Brain microvascular endothelial cell (primary cell): ENCODE results near the gene PSMC6.

Experiments used
- DNase-seq: peaks from one replicate; pipeline ENCODE4 v3.0.0-alpha.2; 2020
- H3K27ac ChIP-seq: fragments of 250-450 bp; sonication (Bioruptor Pico); 2 replicates; pipeline ENCODE4 v1.5.1; 2020; ENCODE audit warnings: mild to moderate bottlenecking, moderate library complexity
- H3K27me3 ChIP-seq: fragments of 250-450 bp; sonication (Bioruptor Pico); replicated peaks from 2 replicates; pipeline ENCODE4 v1.5.1; 2020; ENCODE audit warnings: mild to moderate bottlenecking
- H3K36me3 ChIP-seq: fragments of 250-450 bp; sonication (Bioruptor Pico); replicated peaks from 2 replicates; pipeline ENCODE4 v1.5.1; 2020; ENCODE audit warnings: mild to moderate bottlenecking
- H3K4me3 ChIP-seq: 2 replicates; pipeline ENCODE4 v1.5.1; 2011; ENCODE audit warnings: low read depth, mild to moderate bottlenecking, control low read depth, low read length, moderate library complexity
- in situ Hi-C: cut with HindIII; loops from 2 replicates; pipeline ENCODE4 v1.10.0; 2017; ENCODE audit warnings: low sequenced_read_pairs, low pct_ligation_motif_present
- TF ChIP-seq, protein P1 (sequence below): IDR thresholded peaks from 2 replicates; pipeline ENCODE4 v1.5.1; 2011; ENCODE audit warnings: low read depth, mild to moderate bottlenecking, moderate library complexity, low read length, control low read depth, inconsistent platforms; ENCODE audit errors: missing control alignments

The PSMC6 gene

DNA sequence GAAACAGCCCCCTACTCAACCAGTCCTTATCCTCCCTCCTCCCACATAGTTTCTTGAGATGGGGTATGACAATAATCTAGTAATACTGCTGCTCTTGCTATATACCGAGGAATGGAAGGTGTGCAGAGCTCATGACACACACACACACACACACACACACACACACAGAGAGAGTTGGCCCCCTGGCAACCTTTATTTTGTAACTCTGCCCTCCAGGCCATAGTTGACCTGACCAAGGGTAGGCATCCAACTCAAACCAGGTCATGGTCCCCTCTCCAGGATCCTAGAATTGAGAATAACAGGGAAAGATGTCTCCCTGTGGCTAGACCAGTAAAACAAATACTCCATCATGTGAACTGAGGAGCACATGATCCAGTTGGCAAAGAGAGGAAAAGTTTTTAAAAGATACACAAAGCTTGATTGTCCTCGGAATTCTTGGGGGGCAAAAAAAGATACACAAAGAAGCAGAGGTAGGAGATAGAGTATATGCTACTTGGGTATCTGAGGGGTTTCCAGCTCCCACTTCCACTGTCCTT, 22.9 kb upstream of the PSMC6 start:
- no peak overlapping the region for H3K4me3 ChIP-seq
- H3K27me3 ChIP-seq: no peaks in the 10 kb centered on the region
- TF ChIP-seq, protein P1, sequence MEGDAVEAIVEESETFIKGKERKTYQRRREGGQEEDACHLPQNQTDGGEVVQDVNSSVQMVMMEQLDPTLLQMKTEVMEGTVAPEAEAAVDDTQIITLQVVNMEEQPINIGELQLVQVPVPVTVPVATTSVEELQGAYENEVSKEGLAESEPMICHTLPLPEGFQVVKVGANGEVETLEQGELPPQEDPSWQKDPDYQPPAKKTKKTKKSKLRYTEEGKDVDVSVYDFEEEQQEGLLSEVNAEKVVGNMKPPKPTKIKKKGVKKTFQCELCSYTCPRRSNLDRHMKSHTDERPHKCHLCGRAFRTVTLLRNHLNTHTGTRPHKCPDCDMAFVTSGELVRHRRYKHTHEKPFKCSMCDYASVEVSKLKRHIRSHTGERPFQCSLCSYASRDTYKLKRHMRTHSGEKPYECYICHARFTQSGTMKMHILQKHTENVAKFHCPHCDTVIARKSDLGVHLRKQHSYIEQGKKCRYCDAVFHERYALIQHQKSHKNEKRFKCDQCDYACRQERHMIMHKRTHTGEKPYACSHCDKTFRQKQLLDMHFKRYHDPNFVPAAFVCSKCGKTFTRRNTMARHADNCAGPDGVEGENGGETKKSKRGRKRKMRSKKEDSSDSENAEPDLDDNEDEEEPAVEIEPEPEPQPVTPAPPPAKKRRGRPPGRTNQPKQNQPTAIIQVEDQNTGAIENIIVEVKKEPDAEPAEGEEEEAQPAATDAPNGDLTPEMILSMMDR: no peak
- no peak for DNase-seq
- no peak overlapping the region for H3K27ac ChIP-seq
- no peaks in the 10 kb centered on the region for H3K36me3 ChIP-seq
- in situ Hi-C loops: no loop called here

DNA sequence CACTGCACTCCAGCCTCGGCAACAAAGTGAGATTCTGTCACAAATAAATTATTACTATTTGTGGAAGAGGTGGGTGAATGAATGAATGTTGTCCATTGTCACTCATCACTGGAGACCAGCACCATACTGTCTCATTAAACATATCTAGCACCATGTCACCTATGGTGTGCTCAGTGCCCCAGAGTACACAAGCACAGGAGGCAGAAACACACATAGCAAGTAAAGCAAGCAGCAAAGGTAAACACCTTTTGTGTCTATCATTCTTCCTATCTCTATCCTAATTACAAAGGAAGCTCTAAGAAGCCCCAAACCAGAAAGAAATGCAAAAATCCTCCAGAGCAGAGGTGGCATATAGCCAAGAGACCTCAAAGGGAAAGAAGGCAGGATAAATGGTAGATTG, 20.8 kb upstream of the PSMC6 start:
- no peak for DNase-seq
- H3K27me3 ChIP-seq: no peaks in the 10 kb centered on the region
- no peak overlapping the region for H3K4me3 ChIP-seq
- in situ Hi-C loops: no loop called here
- no peaks in the 10 kb centered on the region for H3K36me3 ChIP-seq
- TF ChIP-seq, protein P1: no peak
- H3K27ac ChIP-seq: no peak overlapping the region

DNA sequence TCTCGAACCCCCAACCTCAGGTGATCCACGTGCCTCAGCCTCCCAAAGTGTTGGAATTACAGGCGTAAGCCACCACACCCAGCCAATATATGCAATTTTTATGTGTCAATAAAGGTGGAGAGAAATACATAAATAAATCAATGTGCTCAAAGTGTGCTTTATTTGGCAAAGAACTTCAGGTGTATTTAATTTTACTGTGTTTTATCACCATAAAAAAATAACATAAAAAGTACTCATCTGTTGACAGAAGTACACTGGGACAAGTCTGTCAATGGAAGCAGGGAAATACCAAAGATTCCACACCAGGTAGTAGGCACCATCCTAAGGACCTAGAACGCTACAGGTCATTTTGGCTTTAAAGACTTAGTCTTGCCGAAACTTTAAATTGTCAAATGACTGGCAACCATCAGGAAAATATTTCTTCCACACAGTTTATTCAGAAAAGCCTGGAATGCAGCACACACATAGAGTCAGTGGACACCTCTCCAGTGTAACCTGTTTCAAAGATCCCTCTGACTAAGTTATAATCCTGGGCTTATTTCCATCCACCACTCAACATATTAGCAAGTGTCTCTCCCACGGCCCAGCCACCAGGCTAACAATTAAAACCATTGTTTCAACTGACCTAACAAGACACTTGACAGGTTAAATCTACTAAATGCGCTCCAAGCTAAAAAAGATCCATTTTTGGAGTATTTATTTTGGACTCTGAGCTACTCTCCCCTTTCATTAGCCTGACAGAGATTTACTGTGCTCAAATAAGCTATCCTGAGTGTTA, 15.8 kb upstream of the PSMC6 start:
- in situ Hi-C loops: no loop called here
- DNase-seq: no peak
- TF ChIP-seq, protein P1: no peak
- Histone ChIP-seq H3K4me3 (no peak overlapping the region), H3K27ac (no peak overlapping the region), H3K36me3 (no peaks in the 10 kb centered on the region), H3K27me3 (no peaks in the 10 kb centered on the region)

DNA sequence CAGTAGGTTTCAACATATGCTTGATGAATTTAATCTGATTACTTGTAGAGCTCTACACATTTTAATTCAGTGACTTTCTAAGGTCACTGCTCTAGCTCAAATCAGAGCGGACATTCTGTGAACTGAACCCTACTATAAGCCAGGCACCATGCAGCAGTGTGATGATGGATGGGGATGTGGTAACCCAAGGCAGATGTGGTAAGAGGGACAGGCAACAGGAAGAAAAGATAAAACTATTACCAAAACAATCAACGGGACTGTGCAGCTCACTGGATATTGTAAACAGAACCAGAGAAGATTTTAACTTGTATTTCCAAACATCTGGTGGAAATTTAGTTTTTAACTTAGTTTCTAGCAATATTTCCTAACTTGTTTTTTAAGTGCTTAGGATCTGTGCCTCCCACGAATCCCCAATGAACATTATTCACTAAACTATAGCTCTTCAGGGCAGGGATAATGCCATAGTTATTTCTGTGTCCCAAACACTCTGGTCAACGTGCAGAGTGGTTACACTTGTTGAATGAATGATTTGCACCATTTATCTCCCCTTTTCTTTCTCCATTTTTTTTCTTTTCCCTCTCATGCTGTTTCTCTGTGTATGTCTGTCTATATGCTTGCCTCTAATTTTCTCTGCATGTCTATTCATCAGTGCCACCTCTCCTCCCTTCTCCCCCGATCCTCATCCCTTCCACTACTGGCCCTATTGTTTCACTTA, 14.6 kb upstream of the PSMC6 start:
- in situ Hi-C loops: no loop called here
- Histone ChIP-seq H3K36me3 (no peaks in the 10 kb centered on the region), H3K27me3 (no peaks in the 10 kb centered on the region), H3K4me3 (no peak overlapping the region), H3K27ac (no peak overlapping the region)
- DNase-seq: no peak
- TF ChIP-seq, protein P1: no peak

DNA sequence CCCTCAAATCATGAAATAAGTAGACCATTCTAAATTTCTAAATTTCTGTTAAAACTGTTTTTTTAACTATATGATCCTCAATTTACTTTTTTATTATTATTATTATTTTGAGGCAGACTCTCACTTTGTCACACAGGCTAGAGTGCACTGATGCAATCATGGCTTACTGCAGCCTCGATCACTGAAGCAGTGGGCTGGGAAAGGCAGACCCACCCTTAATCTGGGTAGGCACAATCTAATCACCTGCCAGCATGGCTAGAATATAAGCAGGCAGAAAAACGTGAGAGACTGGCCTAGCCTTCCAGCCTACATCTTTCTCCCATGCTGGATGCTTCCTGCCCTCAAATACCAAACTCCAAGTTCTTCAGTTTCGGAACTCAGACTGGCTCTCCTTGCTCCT, 14.0 kb upstream of the PSMC6 start:
- no peaks in the 10 kb centered on the region for H3K36me3 ChIP-seq
- TF ChIP-seq, protein P1: no peak
- H3K27ac ChIP-seq: no peak overlapping the region
- DNase-seq: no peak
- in situ Hi-C loops: no loop called here
- H3K27me3 ChIP-seq: no peaks in the 10 kb centered on the region
- no peak overlapping the region for H3K4me3 ChIP-seq
